Body of pancreas (tissue), 4 donors: Measurements from ENCODE around the gene PTGES. TPM values are rescaled to one million over a fixed set of nuclear protein-coding genes. Genes with fewer than 3 reads are reported as not detected.

Experiments used
- ATAC-seq: fragments of 150-250 bp; one replicate; pipeline ENCODE4 v1.9.1; 2016
- DNase-seq, 4 donors: peaks; one replicate each; pipeline ENCODE4 v3.0.0-alpha.2; 2019
- H3K27ac ChIP-seq, 4 donors: fragments of 200-600 bp; sonication (generic); 1 replicate in 3 of 4; 2 replicates in 1 of 4; pipeline versions ENCODE4 v1.5.1 to v1.6.1; 2016 to 2019; ENCODE audit warnings: mild to moderate bottlenecking in 1 of 4, mixed read lengths in 1 of 4, moderate library complexity in 1 of 4
- H3K27me3 ChIP-seq, 2 donors: fragments of 200-600 bp; sonication (generic); one replicate each; pipeline ENCODE4 v1.6.0; 2016; ENCODE audit warnings: mild to moderate bottlenecking in 1 of 2
- H3K36me3 ChIP-seq, 2 donors: fragments of 200-600 bp; sonication (generic); replicated peaks in 1 of 2; 2 replicates each; pipeline ENCODE4 v1.5.1; 2016; ENCODE audit warnings: low read depth in 2 of 2; ENCODE audit not compliant: insufficient read depth in 1 of 2
- H3K4me1 ChIP-seq: fragments of 200-600 bp; sonication (generic); one replicate; pipeline ENCODE4 v1.6.0; 2016
- H3K4me3 ChIP-seq, 2 donors: fragments of 200-600 bp; sonication (generic); 1 replicate in 1 of 2; 2 replicates in 1 of 2; pipeline ENCODE4 v1.5.1; 2016 to 2019
- H3K9me3 ChIP-seq, 3 donors: fragments of 200-600 bp; sonication (generic); 1 replicate in 2 of 3; 2 replicates in 1 of 3; pipeline ENCODE4 v1.5.1; 2016
- CTCF ChIP-seq, 7 experiments: fragments of 450-650 bp in 4 of 7; fragments of 200-600 bp in 3 of 7; sonication (generic) in 3 of 7; IDR thresholded peaks; one replicate each; pipeline ENCODE4 v1.5.1; 2016 to 2019; ENCODE audit warnings: antibody characterized with exemption in 7 of 7
- POLR2A ChIP-seq, 3 donors: fragments of 450-650 bp; IDR thresholded peaks; one replicate each; pipeline ENCODE4 v1.6.1; 2016; ENCODE audit warnings: antibody characterized with exemption in 3 of 3, mild to moderate bottlenecking in 2 of 3
- WGBS, 2 donors: methylation state at CpG; one replicate each; pipeline ENCODE4 v1.1.5; 2017; 5-methylcytosine and 5-hydroxymethylcytosine counted together
- intact Hi-C: fragments of 100-400 bp; cut with DNase I; formaldehyde crosslinking; loops from one replicate; pipeline ENCODE4 v1.15.1; 2023
- total RNA-seq, 2 donors: library from RNA; depleted of rRNA; stranded (reverse); fragments of >200 nt; gene quantifications; one replicate each; pipeline ENCODE4 v1.1.0, GENCODE V29; 2016

The PTGES gene
- total RNA-seq, 2 donors from 2014 or later = 0.52 to 0.66 TPM

DNA sequence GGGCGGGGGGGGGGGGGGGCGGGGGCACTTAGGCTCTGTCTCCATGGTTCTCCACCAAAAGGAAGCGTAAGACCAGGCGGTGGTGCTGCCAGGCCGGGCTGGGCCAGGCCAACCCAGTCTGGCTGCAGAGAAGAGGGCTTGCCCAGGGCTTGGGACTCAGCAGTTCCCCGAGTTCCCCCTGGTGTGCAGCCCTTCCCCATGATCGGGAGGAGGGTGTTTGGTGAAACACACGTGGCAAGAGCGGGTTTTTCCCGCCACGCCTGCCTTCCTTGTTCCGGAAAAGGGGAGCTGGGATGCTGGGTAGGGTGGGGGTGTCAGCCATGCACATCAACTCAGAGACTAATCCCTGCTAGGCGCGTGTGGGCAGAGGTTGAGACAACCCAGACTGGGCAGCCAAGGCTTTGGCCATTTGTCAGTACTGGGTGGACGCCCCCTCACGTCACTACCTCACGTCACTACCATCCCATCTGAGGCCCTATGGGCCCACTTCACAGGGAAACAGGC is 54.5 kb downstream of the PTGES start:
- H3K36me3 ChIP-seq = no peaks in the 10 kb centered on the region
- ATAC-seq (peak; percentile 40), DNase-seq (peak; percentile 21 to 31 (median 22))
- H3K27me3 ChIP-seq = no peaks in the 10 kb centered on the region
- 48 to 60% methylated on average over 10 to 15 of the region's 17 CpGs for WGBS, 2 donors
- H3K27ac ChIP-seq = no peak overlapping the region
- no peak overlapping the region for H3K4me3 ChIP-seq
- intact Hi-C loops = no loop called here
- no peaks in the 10 kb centered on the region for H3K9me3 ChIP-seq
- TF ChIP-seq POLR2A (IDR thresholded peaks at IDR 0.05) (no peak), CTCF (IDR thresholded peaks at IDR 0.05) (no peak)
- H3K4me1 ChIP-seq = peaks cover 13% of the 10 kb centered on the region

DNA sequence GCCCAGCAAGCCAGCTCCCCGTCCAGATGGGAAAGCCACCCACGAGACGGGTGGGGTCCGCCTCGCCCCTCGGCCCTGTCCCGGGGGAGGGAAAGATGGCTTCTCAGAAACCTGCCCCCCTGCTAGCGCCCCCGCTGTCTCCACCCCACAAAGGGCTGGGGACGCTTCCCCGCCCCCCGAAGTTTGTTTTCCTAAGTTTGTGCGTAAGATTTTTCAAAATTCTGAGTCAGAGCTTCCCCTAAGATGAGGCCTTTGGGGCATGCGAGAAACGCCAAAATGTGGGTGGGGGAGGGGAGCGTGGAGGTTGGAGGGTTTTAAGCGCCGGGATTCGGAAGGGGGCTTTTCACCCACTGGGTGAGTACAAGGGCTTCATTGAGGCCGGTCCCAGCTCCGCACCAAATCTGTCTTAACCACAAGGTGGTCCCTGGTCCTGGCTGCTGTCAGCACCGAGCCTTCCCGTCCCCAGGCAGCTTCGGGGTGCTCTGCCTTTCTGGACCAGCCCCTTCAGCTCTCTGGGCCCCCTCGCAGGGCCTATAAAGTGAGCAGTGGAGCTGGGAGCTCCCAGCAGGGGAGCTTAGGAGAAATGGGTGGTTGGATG is 55.1 kb downstream of the PTGES start:
- H3K27ac ChIP-seq = no peak overlapping the region
- TF ChIP-seq CTCF (IDR thresholded peaks at IDR 0.05) (no peak), POLR2A (IDR thresholded peaks at IDR 0.05) (no peak)
- H3K36me3 ChIP-seq = no peaks in the 10 kb centered on the region
- no peaks in the 10 kb centered on the region for H3K27me3 ChIP-seq
- 1 to 3% methylated on average over 18 to 23 of the region's 25 CpGs for WGBS, 2 donors
- H3K9me3 ChIP-seq = no peaks in the 10 kb centered on the region
- intact Hi-C loops = no loop called here
- DNase-seq = peak in 1 of 4 donors; percentile 16
- peak; percentile 19 for ATAC-seq
- H3K4me3 ChIP-seq = no peak overlapping the region
- H3K4me1 ChIP-seq = peaks cover 13% of the 10 kb centered on the region

GRCh38 chr9:129696944-129697655 is 55.7 kb downstream of the PTGES start:
- peak; percentile 6 to 35 (median 24) for DNase-seq
- Histone ChIP-seq H3K27ac (no peak overlapping the region), H3K36me3 (no peaks in the 10 kb centered on the region), H3K4me3 (no peak overlapping the region), H3K9me3 (no peaks in the 10 kb centered on the region), H3K4me1 (peaks cover 13% of the 10 kb centered on the region), H3K27me3 (no peaks in the 10 kb centered on the region)
- 0 to 2% methylated on average over 4 to 39 of the region's 71 CpGs for WGBS, 2 donors
- TF ChIP-seq POLR2A (IDR thresholded peaks at IDR 0.05) = no peak
- TF ChIP-seq CTCF (IDR thresholded peaks at IDR 0.05) = no peak
- intact Hi-C loops = no loop called here
- peak; percentile 61 for ATAC-seq

GRCh38 chr9:129695870-129696269 is 57.0 kb downstream of the PTGES start:
- Histone ChIP-seq H3K27me3 (no peaks in the 10 kb centered on the region), H3K27ac (no peak overlapping the region), H3K36me3 (no peaks in the 10 kb centered on the region), H3K4me1 (peaks cover 13% of the 10 kb centered on the region), H3K9me3 (no peaks in the 10 kb centered on the region), H3K4me3 (no peak overlapping the region)
- 58 to 64% methylated on average over 3 of the region's 3 CpGs for WGBS, 2 donors
- ATAC-seq (no peak), DNase-seq (no peak)
- TF ChIP-seq POLR2A (IDR thresholded peaks at IDR 0.05) (no peak), CTCF (IDR thresholded peaks at IDR 0.05) (no peak)
- intact Hi-C loops = no loop called here
